Measurements from ENCODE around the gene SIRT6.
"Not testable (repeated sequence)": the region's sequence is repeated elsewhere in the genome, so short reads cannot be mapped to it uniquely, and the experiment has no call there.

The SIRT6 gene

DNA sequence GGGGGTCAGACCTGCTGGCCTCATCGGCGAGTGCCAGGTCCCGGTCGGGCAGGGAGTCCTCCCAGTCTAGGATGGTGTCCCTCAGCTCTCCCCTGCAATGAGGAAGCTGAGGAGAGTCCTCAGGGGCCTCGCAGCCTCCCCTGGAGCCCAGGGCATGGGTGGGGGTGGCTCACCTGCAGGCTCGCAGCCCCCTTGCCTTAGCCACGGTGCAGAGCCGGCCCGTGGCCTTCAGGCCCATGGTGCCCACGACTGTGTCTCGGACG is 6.8 kb downstream of the SIRT6 start:
- DNase-seq (ENCODE audit: extremely low read depth in 1 of 2, low read depth in 1 of 2), result no peak

DNA sequence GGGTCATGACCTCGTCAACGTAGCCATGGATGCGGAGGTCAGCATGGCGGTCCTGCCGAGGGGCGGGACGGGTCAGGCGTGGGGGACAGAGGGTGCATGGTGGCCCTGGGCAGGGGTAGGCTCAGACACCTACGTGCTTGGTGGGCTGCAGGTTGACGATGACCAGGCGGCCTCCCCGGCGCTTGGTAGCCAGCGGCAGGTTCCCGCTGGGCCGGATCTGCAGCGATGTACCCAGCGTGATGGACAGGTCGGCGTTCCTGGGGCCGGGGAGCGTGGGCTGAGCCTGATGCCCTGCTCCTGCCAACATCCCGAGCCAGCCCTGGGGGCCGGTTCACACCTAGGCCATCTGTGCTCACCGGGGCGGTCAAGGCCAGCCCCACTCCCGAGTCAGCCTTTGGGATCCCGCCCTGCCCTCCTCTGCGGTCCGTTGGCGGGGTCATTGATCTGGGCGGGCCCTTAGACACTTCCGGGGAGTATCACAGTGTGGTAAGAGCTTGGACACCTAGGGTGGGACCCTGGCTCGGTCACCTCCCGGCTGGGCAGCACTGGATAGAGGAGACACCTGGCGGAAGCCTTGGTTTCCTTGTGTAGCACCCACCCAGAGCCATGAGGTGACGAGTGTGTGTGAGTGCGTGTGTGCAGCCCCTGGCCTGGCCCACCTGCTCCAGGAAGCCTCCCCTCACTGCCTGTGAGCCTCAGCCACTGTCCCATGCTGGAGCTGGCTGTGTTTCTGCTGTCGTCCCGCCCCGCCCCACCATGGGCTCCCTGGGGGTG is 7.3 kb downstream of the SIRT6 start:
- DNase-seq (ENCODE audit: extremely low read depth in 1 of 2, low read depth in 1 of 2), result no peak

DNA sequence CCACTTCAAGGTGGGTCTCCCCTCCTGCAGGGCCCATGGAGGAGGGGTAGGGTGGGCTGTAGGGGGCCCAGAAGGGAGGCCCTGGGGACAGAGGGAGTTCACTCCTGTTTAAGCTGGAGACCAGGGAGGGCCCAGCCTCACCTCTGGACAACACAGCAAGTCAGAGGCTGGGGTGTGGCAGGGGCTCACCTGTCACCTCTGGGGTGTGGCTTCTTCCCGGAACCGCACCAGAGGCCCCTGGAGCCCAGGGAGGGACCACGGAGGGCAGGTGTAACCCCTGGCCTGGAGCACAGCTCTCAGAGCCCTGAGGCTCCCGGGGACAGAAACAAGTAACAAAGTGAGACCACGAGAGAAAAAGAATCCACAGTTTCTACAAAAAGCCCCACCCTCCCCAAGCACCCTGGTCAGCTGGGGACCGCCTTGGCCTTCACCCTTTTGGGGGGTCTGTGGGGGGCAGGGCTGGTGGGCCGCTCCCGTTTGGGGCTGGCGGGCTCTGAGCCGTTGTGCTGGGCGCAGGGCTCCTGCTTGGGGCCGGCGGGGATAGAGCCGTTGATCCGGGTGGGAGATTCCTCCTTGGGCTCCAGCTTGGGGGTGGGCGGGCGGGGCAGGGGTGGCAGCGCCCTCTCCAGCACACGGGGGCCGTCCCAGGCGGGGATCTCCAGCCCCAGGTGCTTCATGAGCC is 8.0 kb downstream of the SIRT6 start:
- no peak for DNase-seq (ENCODE audit: extremely low read depth in 1 of 2, low read depth in 1 of 2)

DNA sequence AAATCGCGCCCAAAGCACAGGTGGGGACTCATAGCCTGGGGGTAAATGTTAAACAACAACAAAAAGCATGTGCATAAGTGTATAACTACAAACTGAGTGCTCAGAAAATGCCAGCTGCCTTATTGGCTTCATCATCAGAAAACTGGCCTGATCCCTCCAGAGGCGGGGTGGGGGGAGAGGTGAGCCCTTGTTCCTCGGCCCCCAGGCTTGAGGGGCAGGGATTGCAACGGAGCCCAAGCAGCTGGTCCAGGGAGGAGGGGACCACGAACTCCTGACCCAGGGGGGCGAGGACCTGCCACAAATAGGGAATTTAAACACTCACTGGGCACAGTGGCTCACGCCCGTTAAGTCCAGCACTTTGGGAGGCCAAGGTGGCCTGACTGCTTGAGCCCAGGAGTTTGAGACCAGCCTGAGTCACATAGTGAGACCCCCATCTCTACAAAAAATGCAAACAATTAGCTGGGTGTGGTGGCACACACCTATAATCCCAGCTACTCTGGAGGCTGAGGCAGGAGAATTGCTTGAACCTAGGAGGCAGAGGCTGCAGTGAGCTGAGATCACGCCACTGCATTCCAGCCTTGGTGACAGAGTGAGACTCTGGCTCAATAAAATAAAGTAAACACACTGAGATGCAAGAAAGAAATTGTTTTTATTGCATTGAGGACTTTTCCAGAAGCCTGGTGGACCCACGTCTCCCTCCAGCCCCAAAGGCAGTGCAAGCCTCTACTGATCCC is 8.7 kb downstream of the SIRT6 start:
- no peak for DNase-seq (ENCODE audit: extremely low read depth in 1 of 2, low read depth in 1 of 2)

DNA sequence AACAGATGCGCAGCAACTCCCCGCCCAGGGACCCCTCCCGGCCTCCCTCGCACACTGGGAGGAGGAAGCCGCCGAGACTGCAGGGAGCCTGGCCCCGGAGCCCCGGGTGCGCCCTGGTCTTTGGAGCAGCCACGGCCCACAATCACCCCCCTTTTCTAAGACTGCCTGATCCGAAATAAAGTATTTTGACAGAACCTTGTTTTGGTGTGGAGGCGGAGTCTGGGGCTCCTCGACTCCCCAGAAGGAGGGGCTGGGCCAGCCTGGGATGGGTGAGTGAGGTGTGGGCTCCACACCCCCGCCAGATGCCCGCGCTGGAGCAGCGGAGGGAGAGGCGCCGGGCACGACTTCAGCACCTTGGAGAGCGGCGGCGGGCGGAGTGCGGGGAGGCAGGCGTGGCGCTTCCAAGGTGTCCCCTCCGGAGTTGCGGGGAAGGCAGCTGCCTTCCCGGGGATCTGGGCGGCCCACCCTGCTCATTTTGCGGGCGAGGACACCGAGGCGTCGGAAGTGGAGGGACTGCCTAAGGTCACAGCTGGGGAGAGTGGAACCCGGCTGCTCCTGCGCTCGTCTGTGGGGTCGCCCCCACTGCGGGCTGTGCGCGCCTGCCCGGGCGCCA is 9.4 kb downstream of the SIRT6 start:
- DNase-seq (ENCODE audit: extremely low read depth in 1 of 2, low read depth in 1 of 2), result peak in 1 of 2 donors; percentile 52

DNA sequence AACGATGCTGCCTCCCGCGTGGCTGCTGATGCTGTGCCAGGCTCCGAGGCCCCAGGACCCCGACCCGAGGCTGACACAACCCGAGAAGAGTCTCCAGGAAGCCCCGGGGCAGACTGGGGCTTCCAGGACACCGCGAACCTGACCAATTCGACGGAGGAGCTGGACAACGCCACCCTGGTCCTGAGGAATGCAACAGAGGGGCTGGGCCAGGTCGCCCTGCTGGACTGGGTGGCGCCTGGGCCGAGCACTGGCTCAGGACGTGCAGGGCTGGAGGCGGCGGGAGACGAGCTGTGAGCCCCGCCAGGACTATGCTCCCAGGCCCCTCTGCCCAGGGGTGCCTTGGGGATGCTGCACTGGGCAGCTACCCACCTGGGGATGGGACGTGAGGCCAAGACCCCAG is 10.7 kb downstream of the SIRT6 start:
- no peak for DNase-seq (ENCODE audit: extremely low read depth in 1 of 2, low read depth in 1 of 2)

DNA sequence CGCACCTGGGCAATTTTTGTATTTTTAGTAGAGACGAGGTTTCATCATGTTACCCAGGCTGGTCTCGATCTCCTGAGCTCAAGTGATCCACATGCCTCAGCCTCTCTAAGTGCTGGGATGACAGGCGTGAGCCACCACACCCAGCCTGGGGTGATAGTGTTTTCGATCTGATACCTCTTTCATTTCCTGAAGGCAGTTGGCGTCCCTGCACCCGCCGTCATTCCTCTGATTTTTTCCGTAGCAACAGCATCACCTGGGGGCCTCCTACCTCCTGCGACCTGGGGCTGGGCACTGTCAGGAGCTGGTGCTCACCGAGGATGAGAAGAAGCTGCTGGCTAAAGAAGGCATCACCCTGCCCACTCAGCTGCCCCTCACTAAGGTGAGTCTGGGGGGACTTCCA is 18.1 kb downstream of the SIRT6 start:
- no peak for DNase-seq (ENCODE audit: extremely low read depth in 1 of 2, low read depth in 1 of 2)

DNA sequence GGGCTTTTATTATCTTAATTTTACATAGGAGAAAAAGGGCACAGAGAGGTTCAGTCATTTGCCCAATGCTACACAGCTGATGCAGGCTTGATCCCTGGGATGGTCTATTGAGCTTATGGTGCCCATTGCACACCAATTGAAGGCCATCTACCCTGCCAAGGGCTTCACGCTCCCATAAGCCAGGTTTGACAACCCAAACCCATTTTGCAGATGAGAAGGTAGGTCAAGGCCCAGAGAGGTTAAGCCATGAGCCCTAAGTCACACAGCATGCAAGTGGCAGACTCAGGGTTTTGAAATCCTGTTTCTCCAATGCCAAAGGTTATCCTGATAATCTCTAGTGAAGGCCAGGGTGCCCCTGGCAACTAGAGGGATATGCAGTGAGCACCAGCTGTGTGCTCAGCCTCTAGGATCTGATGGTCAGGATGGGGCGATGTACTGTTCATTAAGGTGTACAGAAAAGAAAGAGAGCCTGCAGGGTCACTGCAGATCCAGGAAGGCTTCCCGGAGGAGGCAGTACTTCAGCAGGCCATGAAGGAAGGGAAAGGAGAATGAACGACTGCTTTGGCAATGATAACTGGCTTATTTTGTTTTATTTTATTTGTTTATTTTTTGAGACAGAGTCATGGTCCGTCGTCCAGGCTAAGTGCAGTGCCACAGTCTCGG is 20.8 kb downstream of the SIRT6 start:
- no peak for DNase-seq (ENCODE audit: extremely low read depth in 1 of 2, low read depth in 1 of 2)

DNA sequence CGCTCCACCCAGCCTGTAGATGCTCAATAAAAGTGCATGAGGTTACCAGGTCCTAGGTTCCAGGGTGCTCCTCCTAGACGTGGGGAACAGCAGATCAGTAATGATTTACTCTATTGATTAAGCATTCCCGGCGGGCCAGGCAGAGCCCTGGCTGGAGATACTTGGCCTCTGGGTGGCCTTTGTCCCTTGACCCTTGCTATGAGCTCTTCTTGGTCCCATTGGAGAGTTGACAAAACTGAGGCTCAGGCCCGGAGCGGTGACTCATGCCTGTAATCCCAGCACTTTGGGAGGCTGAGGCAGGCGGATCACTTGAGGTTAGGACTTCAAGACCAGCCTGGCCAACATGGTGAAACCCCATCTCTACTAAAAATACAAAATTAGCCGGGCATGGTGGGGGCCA is 24.4 kb downstream of the SIRT6 start:
- not testable (repeated sequence) for DNase-seq (ENCODE audit: extremely low read depth in 1 of 2, low read depth in 1 of 2)

DNA sequence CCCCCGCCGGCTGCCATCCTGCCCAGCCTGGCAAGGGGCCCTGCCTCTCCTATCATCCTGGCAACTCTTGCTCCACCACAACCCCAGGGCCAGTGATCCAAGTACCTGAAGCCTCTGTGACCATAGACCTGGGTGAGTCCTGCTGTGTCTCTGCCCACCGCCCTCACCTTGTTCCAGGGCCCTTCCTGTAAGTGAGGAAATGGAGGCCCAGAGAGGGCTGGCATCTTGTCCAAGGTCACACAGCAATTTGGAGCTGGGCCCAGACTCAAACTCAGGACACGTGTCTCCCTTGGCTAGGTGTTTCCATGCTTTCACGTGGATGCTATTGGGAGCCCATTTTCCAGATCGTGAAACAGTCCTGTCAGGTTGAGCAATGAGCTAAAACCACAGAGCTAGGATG is 25.2 kb downstream of the SIRT6 start:
- no peak for DNase-seq (ENCODE audit: extremely low read depth in 1 of 2, low read depth in 1 of 2)

DNA sequence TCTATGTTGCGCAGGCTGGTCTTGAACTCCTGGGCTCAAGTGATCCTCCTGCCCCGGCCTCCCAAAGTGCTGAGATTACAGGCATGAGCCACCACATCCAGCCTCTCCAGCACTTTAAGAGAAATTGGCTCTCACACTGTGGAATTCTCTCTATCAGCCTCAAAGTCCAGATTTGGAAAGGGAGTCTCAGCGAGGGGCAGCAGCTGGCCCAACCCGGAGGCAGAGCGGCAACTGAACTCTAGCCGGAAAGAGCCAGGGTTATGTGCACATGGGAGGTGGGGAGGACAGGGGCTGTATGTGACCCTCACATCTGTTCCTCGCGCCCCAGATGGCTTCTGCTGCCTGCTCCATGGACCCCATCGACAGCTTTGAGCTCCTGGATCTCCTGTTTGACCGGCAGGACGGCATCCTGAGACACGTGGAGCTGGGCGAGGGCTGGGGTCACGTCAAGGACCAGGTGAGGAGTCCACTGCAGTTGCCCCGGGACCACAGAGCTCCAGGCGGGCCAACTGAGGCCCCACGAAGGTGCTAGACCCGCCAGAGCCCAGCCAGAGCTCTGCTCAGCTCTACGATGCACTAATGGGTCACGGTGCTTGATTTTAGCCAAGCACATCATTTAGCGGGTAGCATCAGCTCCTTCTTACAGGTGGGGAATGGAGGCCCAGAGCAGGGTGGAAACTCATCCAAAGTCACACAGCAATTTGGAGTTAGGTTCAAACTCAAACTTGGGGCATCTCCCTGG is 27.6 kb downstream of the SIRT6 start:
- no peak for DNase-seq (ENCODE audit: extremely low read depth in 1 of 2, low read depth in 1 of 2)

DNA sequence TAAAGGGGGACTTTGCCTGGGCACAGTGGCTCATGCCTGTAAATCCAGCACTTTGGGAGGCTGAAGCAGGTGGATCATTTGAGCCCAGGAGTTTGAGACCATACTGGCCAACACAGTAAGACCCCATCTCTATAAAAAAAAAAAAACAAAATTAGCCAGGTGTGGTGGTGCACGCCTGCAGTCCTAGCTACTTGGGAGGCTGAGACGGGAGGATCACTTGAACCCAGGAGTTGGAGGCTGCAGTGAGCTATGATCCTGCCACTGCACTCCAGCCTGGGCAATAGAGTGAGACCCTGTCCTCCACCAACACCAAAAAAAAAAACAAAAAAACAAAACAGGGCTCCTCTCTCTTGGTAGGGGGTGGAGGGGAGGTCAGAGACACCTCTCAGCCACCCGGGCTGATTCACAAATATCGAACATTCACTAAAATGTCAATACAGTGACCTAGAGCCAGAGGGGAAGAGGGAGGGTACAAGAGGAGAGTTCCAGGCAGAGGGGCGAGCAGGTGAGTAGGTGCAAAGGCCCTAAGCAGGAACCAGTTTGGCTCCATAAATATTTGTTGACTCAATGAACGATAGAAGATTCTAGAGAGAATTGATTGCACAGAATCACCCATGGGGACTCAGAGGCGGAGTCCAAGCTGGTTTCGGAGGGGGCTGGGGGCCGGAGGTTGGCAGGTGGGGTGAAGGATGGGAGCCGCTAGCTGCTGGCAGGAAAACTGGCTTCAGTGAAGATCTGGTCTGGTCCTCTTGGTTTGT is 29.9 kb downstream of the SIRT6 start:
- DNase-seq (ENCODE audit: extremely low read depth in 1 of 2, low read depth in 1 of 2), result no peak

DNA sequence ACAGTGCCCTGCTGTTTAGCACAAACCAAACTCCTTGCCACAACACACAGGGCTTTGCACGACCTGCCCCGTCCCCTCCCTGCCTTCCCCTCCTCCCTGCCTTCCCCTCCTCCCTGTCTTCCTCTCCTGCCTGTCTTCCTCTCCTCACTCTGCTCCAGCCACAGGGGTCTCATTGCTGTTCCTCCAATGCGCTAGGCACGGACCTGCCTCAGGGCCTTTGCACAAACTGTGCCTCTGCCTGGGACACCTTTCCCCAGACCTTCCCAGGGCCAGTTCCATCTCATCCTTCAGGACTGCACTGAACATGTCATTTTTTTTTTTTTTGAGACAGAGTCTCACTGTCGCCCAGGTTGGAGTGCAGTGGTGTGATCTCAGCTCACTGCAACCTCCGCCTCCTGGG is 30.7 kb downstream of the SIRT6 start:
- no peak for DNase-seq (ENCODE audit: extremely low read depth in 1 of 2, low read depth in 1 of 2)

DNA sequence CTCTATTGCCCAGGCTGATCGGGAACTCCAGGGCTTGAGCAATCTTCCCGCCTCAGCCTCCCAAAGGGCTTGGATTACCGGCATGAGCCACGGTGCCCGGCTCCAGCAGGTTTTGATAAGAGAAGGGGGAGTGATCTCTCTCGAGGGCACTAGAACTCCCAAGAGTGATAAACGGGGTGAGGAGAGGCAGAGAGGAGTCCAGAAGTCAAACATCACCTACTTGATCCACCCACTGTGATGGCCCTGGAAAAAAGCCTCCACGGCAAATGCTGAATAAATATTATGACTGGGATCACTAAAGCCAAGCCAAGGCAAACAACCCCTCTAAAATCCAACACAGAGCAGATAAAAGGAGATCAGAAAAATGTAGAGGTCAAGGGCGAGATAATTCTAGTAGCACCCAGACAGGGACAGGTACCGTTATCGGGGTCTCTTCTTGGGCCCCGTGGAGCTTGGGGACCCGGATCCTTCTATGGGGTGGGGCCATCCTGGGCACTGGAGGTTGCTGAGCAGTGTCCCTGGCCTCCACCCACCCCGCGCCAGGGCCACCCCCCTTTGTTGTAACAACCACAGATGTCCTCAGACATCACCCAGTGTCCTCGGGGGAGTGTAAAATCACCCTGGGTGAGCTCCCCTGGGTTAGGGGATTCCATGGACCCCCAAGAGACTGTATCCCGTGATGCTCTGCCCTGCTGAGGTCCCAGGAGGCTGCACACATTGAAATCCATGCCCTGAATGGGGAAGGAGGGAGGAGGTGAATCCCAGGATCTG is 32.7 kb downstream of the SIRT6 start:
- DNase-seq (ENCODE audit: extremely low read depth in 1 of 2, low read depth in 1 of 2), result no peak

DNA sequence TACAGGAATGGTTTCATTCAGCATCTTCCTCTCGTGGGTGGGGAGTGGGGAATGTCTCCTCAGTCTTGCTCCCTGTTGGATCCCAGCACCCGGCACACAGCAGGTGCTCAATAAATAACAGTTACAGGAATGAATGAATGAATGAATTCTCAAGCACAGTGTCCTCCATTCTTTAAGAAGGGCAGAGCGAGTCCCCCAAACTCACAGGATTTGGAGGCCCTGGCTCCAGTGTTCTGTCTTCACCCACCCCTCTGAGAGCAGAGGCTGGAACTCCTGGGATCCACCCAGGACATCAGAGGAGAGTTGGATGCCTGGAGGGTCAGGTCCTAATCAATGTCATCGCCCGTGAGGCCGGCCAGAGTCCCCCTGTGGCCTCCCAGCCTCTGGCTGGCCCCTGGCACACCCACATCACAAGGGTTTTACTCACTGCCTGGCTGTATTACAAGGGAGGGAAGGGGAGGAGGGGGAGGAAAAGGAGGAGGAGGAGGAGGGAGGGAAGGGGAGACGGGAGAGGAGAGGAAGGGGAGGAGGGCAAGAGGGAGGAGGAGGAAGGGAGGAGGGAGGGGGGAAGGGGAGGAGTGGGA is 37.6 kb downstream of the SIRT6 start:
- no peak for DNase-seq (ENCODE audit: extremely low read depth in 1 of 2, low read depth in 1 of 2)

DNA sequence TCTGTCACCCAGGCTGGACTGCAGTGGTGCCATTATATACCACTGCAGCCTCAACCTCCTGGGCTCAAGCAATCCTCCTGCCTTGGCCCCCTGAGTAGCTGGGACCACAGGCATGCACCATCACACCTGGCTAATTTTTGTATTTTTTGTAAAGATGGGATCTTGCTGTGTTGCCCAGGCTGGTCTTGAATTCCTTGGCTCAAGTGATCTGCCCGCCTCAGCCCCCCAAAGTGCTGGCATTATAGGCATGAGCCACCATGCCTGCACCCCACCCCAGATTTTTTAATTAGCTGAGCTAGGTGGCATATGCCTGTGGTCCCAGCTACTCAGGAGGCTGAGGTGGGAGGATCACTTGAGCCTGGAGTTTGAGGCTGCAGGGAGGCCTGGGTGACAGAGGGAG is 39.4 kb downstream of the SIRT6 start:
- DNase-seq (ENCODE audit: extremely low read depth in 1 of 2, low read depth in 1 of 2), result not testable (repeated sequence)

DNA sequence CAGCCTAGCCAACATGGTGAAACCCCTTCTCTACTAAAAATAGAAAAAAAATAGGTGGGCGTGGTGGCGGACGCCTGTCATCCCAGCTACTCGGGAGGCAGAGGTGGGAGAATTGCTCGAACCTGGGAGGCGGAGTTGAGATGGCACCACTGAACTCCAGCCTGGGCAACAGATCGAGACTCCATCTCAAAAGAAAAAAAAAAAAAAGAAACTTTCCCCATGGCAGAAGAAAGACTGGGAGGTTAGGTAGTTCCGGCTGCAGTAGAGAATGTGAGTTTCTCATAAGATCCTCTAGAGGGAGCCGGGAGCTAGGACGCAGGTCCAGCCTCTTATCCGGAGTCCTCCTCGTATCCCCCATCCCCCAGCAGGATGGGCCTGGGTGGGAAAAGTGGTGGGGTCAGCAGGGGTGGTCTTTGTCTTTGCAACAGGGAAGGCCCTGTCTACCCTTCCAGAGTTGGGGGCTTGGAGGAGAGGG is 42.1 kb downstream of the SIRT6 start:
- DNase-seq (ENCODE audit: extremely low read depth in 1 of 2, low read depth in 1 of 2), result no peak

DNA sequence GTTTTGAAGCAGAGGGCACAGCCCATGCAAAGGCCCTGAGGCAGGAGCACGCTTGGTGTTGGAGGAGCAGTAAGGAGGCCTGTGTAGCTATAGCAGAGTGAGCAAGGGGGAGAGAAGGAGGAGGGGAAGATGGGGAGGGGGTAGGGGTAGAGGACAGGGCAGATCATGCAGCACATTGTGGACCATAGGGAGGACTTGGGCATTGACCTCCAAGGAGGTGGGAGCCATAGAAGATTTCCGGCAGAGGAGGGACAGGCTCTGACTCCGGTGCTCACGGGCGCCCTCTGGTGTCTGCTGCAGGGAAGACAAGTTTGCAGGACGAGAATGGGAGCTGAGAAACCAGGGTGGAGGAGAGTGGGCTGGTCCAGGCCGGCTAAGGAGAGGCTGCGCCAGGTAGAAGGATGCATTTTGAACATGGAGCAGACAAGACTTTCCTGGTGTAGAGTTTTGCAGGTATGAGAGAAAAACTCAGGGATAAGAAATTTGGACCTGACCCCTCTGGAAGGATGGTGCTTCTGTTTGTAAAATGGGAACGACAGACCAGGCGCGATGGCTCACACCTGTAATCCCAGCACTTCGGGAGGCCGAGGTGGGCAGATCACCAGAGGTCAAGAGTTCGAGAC is 42.6 kb downstream of the SIRT6 start:
- peak; percentile 70 to 82 for DNase-seq (ENCODE audit: extremely low read depth in 1 of 2, low read depth in 1 of 2)
